Jurkat, Clone E6-1 (cell line): ENCODE data around the gene IL1RAPL1.

ENCODE experiments used
- DNase-seq: peaks from one replicate; pipeline ENCODE4 v3.0.0-alpha.2; 2011; ENCODE audit warnings: low read depth, low spot score
- H3K4me3 ChIP-seq: 2 replicates; pipeline ENCODE4 v1.5.1; 2011; ENCODE audit warnings: mild to moderate bottlenecking, low read length, control low read depth, moderate library complexity

Gene IL1RAPL1

GRCh38 chrX:29172880-29173279 lies 585.6 kb downstream of the IL1RAPL1 start:
- H3K4me3 ChIP-seq: no peak overlapping the region
- DNase-seq: no peak

DNA sequence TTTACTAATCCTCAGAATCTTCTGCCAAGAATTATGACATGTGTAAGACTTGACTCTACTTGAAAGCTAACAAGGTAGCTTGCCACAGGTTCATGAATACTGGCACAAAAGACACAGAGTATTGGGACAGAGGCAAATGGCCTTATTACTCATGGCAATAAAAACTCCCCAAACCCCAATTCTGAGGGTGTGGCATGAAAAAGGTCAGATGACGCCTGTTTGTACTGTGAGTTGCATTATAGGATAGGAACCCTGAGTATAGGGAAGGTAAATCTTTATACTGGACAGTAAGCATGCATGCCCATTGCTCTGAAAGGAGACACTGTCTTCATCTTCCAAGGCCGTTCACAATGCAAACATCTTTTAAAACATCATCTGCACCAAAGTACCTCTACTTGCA lies 600.0 kb downstream of the IL1RAPL1 start:
- no peak overlapping the region for H3K4me3 ChIP-seq
- DNase-seq: no peak

DNA sequence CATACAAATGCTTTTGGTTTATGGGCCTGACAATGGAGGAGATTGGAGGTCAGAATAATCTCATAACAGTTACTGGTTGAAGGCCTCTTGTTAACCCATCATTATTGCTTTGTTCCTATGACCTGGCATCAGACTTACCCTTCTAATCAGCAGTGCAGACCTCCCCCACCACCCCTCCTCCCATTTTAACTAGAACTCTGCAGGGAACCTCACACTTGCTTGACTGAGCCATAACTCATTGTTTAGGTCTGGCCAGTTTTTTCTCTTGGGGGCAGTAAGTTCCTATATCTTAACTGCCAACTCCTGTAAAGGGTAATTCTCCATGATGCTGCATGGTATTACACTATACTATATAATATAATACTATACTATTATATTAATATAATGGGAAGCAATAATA lies 609.3 kb downstream of the IL1RAPL1 start:
- H3K4me3 ChIP-seq: no peak overlapping the region
- DNase-seq: no peak

GRCh38 chrX:29215251-29215650 lies 628.0 kb downstream of the IL1RAPL1 start:
- no peak overlapping the region for H3K4me3 ChIP-seq
- DNase-seq: no peak

DNA sequence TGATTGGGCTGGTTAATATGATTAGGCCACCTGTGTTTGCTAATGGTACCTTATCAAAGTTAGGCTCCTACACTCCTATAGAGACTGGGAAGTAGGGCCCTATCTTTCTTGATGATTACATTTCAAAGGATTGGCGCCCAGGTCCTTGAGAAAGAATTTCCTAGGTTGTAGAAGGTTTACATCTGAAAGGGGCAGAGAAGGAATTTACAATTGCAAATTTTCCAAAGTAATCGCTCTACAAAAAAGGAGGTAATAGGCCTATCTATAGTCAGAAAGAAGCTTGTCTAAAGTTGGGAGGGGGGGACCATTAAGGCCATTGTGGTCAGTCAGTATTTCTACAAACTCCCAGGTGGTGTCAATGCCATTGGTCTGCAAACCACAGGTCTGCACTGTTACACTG lies 638.4 kb downstream of the IL1RAPL1 start:
- no peak for DNase-seq

DNA sequence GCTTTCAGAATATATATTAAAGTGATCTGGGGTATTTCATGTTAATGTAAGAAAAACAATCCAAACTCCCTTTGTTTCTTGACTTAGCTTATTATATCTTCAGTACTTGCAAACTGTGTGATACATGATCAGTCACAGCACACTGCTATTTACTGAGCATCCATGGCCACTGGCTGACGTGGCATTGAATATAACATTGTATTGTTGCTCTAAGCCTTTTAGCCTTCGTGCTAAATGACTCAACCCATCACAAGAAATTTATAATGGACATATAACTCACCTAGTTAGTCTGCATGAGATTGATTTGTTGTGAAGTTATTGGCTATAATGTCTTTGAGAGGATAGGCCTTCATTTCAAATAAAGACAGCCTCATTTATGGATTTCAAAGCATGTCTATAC lies 642.6 kb downstream of the IL1RAPL1 start:
- no peak for DNase-seq
- no peak overlapping the region for H3K4me3 ChIP-seq

More for the DNA sequence above, 638.4 kb downstream of the IL1RAPL1 start:
- no peak overlapping the region for H3K4me3 ChIP-seq

- H3K4me3 ChIP-seq: no peak overlapping the region
- DNase-seq: no peak
Measured at GRCh38 chrX:29231800-29232199, 644.6 kb downstream of the IL1RAPL1 start.

- DNase-seq: no peak
- H3K4me3 ChIP-seq: no peak overlapping the region
Measured at GRCh38 chrX:29233592-29234183, 646.4 kb downstream of the IL1RAPL1 start.

- no peak for DNase-seq
- no peak overlapping the region for H3K4me3 ChIP-seq
Measured at GRCh38 chrX:29237972-29238371, 650.7 kb downstream of the IL1RAPL1 start.

GRCh38 chrX:29241809-29242208 lies 654.6 kb downstream of the IL1RAPL1 start:
- no peak overlapping the region for H3K4me3 ChIP-seq
- DNase-seq: no peak

- no peak for DNase-seq
- no peak overlapping the region for H3K4me3 ChIP-seq
Measured at GRCh38 chrX:29242856-29243255, 655.6 kb downstream of the IL1RAPL1 start.

DNA sequence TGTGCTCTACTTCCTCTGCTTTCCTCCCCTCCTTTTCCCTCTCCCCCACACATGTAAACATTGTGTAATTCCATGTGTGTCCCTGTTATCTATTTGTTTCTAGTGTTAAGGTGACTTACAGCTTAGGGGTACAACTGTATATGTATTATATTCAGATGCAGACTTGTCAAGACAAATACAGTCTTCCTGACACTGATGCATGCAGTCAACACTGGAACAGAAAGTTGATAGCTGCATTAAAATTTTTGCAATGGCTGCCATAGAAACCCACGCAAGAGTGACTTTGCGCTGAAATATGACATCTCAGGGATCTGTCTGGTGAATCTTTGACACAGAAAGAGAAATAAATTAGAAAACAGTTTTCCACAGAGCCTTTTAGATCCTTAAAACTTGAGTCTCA lies 656.7 kb downstream of the IL1RAPL1 start:
- DNase-seq: no peak
- H3K4me3 ChIP-seq: no peak overlapping the region

DNA sequence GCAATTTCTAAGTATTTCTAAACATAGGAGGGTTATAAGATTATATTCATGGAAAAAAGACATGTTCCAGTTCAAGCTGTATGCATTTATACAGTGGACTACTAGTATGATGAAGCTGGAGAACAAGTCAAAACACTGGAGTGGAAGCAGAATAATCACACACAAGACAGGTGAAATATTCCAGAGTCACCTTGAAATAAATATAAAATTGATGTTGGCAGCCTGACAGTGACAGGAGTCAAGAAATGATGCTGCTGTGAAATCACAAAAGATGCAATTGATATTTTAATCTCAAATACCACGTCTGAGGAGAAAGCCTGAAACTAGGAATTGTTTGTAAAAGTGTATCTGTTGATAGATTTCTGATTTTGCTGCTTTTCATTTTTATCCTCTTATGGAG lies 667.3 kb downstream of the IL1RAPL1 start:
- DNase-seq: no peak
- H3K4me3 ChIP-seq: no peak overlapping the region

GRCh38 chrX:29257521-29257920 lies 670.3 kb downstream of the IL1RAPL1 start:
- H3K4me3 ChIP-seq: no peak overlapping the region
- DNase-seq: no peak

DNA sequence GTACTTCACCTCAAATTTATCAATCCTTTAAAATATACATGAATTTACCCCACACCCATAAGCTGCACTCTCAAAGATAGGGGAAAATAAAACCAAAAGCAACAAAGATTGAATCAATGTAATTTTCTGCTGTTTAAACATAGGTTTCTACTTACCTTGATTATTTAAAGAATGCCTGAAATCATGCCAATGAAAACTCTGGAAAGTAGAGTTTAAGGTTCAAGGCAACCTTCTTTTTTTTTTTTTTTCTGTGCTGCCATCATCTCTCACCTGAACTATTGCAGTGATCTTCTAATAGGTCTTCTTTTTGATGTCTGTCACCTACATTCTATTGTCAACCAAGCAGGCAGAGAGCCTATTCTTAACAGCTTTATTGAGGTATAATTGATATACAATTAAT lies 682.1 kb downstream of the IL1RAPL1 start:
- no peak overlapping the region for H3K4me3 ChIP-seq
- DNase-seq: no peak

DNA sequence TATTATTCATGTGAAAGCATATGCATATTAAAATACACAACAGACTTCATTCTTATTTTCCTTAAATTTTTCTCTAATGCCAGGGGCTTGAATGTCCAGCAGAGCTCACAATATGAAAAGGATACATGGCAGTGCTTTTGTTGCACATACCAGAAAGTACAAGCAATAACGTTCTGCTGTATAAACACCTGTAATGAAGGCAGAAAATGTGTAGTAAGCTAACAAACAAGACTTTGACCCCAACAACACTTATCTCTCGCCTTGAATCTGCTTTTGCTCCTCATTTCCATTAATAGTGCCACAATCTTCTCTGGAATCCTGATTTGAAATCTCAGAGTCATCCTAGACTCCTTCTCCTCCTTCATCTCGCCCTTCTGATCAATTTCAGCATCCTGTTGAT lies 687.3 kb downstream of the IL1RAPL1 start:
- DNase-seq: no peak
- H3K4me3 ChIP-seq: no peak overlapping the region

GRCh38 chrX:29275928-29276327 lies 688.7 kb downstream of the IL1RAPL1 start:
- no peak overlapping the region for H3K4me3 ChIP-seq
- no peak for DNase-seq

DNA sequence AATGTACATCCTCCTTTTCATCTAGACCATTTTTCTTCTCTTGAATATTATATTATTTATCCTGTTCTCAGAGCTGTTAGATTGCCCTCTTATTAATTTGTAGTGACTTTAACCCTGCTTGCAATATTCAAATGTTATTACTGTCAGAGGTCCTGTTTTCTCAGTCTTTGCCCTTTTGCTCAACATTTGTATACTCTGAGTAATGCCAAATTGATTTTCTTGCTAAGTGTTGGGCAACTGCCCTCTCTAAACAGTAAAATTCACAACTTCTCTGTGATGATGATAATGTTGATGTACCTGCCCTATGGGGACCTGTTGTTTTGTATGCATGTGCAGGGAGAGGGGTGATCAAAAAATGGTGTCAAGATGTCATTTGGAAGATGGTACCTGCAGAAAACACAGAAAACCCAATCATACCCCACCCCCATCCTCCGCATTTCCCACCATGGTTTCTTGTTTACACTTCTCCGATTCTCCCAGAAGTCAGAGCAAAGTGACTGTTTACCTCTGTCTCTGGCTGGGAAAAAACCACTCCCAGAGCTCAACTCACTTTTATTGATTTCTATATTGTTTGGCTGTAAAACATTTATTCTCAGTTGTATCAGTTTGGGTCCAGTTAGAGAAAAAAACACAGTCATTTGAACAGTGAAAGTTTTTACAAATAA lies 694.0 kb downstream of the IL1RAPL1 start:
- DNase-seq: no peak
- H3K4me3 ChIP-seq: no peak overlapping the region

DNA sequence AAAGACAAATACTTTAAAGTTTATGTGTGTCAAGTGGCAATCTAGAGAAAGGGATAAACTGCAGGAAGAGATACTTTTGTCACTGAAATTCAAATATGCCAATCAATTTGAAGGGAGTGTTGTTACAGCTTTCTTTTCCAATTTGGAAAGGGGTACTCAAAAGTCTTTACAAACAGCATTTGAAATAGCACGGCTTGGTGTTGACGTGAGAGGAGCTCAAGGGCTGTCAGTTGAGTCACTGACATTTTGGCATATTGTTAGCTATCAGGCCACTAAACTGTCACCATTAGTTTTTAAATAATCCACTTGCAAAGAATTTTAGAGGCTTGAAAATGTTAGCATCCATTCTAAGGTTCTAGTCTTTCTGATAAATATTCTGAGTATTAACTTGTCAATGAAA lies 698.4 kb downstream of the IL1RAPL1 start:
- no peak overlapping the region for H3K4me3 ChIP-seq

DNA sequence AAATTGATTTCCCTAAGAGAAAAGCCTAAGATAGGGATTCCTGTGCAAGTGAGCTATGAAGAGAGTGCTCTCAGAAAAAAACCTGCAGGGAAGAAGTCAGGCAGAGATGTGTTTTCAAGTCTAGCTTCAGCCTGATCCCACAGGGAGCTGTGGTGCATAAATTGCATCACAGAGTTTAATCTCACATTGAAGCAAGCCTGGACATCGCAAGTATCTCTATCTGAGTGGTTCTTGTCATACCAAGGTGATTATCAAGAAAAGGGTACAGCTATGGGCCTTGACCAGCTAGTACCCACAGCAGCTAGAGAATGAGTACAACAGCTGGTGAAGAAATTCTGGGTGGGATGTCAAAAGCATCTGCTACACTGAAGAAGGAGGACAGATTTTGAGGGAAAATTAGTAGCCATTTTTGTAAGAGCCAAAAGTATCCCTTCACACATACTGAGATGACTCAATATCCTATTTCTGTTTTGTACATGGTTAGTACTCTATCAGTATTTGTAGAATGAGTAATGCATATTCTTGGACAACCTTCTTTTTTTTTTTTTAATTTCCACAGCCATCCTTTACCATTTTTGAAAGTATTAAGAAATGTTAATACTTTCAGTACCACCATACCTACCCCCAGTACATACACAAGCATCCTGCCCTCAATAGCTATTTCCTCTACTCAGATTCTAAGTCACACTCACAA lies 708.9 kb downstream of the IL1RAPL1 start:
- no peak for DNase-seq
- H3K4me3 ChIP-seq: no peak overlapping the region

More for the DNA sequence above, 698.4 kb downstream of the IL1RAPL1 start:
- no peak for DNase-seq
